Thyroid gland (tissue), 4 donors: Measurements from ENCODE around the gene MLF2.
"Not testable (repeated sequence)": the region's sequence is repeated elsewhere in the genome, so short reads cannot be mapped to it uniquely, and the experiment has no call there.

ENCODE experiments used
- CTCF ChIP-seq, 6 experiments: fragments of 200-600 bp in 3 of 6; fragments of 450-650 bp in 3 of 6; sonication (generic) in 3 of 6; IDR thresholded peaks; one replicate each; pipeline ENCODE4 v1.5.1; 2016 to 2019; ENCODE audit warnings: antibody characterized with exemption in 6 of 6, mild to moderate bottlenecking in 2 of 6, inconsistent platforms in 1 of 6, moderate library complexity in 1 of 6
- POLR2A ChIP-seq, 2 donors: fragments of 450-650 bp; IDR thresholded peaks; one replicate each; pipeline ENCODE4 v1.6.1; 2017; ENCODE audit warnings: antibody characterized with exemption in 2 of 2, mild to moderate bottlenecking in 2 of 2, moderate library complexity in 1 of 2

- not testable (repeated sequence) for TF ChIP-seq CTCF, POLR2A (IDR thresholded peaks at IDR 0.05)
Observed at GRCh38 chr12:6716031-6716873, 36.7 kb downstream of the MLF2 start.
